SHP77 treated with DMSO at 0.1 percent for 48 hours (cell line): Measurements from ENCODE around the gene ZC2HC1B.
A peak's percentile ranks its signal among the peaks of the same experiment; 100 is the strongest.

Experiments
- DNase-seq: peaks from one replicate; lab custom pipeline; 2025; lab: John Stamatoyannopoulos, UW

The ZC2HC1B gene

DNA sequence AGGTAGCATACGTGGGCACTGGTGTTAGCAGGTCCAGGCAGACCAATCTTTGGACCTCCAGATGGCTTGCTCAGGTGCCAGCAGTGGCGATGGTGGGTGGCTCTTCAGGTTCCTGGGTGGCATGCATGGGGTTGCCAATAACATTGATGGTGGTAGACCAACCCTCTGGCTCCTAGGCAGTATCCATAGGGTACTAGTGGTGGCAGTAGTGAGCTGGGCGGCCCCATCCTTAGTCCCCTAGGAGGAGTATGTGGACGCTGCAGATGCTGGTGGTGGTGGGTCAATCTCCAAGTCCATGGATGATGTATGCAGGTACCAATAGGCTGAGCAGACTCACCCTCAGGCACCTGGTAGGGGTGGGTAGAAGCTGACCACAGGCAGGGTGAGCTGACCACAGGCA, 70.6 kb downstream of the ZC2HC1B start:
- DNase-seq: no peak

DNA sequence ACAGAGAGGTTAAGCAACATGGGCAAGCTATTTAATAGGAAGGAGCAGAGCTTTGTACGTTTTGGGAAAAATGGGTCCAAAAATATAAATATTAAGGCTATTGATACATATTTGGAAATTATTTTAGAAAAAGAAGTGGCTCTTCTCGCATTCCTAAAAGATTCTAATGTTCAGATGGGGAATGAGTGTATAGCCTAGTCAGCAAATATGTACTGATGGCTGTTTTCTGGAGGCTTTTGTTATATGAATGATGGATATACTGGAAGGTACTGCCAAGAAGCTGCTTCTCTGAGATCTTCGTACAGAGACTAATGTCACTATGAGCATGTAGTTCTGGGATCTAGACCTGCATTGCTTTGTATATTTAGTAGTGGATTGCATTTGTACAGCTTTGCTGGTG, 72.1 kb downstream of the ZC2HC1B start:
- DNase-seq: no peak

DNA sequence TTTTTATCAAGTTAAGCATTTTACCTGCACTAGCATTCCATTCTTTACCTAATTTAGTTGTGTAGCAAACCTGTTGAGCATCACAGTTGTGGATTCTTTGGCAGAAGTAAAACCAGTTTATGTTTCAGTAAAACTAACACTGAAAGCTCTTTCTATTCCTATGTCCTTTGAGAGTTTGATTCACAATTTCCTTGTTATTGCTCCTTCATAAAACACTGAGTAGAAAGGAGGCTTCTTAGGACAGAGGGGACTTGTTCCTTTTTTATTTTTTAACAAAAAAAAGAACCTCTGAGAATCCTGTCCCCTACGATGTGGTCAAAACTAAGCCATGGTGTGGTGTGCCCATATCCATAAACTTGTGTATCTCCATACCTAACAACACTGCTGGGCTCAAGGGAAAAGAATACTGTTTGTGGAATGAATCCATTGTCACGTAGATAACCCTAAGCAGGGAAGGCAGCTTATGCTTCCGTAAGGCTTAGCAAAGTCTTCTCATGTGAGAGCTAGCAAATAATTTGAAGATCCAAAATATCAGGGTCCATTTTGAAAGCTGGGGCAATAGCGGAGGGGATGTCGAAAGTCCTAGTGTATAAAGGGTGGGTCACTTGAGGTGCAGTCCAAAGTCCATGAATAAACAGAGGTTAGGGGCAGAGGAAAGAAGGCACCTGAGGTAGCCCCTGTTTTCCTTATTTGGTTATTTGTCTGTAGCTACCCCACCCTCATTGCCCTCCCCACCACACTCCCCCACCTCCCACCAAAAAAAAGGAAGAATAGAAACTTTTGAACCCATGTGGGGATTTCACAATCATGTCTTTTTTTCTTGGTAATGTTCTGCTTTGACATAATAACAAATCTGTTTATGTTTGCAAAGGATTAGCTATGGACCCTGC, 72.7 kb downstream of the ZC2HC1B start:
- no peak for DNase-seq

DNA sequence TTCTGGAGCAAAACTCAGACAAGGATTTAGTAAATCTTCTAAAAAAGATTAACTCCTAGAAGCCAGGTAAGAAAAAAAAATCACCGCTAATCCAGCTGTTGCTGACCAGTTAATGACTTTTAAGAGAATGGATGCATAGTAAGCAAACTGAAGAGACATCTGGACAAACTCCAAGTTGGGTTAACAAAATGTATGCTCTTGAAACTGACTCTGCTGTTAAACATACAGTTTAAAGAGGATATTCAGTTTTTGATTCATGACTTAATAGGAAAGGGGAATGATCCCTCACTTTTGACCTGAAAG, 73.3 kb downstream of the ZC2HC1B start:
- DNase-seq: no peak

DNA sequence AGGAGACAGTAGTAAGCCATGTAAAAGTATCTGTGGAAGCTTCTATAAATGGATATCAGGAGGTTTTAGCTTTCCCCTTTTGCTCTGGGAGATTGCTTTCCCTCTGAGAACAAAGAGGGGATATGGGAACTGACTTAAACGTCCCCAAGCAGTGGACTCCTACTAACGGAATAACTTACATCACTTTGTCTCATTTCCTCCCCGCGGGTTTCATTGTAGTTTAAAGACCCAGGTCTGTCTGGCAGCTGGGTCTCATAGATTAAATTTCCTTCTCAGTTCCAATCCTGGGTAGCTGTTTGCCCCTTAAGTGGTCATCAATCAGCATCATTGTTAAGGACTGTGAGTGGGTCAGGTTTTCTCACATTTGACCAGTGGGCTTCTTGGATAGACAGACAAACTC, 75.1 kb downstream of the ZC2HC1B start:
- no peak for DNase-seq

DNA sequence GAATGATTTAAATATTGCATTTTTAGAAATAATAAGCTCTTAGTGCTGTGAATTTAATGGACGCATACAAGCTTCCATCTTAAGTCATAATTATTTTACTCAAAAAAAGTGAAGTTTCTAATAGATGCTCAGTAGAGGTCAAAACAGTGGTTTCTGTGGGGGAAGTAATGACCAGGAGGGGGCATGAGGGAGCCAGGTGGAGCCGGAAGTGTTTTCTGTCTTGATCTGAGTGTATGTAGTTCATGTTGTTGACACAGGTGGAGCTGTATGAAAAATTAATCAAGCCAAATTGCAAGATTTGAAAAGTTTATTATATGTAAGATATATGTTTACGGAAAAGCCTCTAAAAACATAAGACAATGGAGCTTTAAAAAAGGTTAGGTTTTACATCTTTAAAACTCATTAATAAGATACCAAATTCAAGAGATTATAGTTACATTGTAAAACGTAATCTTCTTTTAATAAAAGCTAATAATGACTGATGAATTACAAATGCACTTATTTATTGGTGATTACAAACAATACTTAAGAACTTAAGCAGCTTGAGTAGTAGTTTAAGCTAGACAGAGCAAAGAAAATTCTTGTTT, 75.8 kb downstream of the ZC2HC1B start:
- DNase-seq: no peak

DNA sequence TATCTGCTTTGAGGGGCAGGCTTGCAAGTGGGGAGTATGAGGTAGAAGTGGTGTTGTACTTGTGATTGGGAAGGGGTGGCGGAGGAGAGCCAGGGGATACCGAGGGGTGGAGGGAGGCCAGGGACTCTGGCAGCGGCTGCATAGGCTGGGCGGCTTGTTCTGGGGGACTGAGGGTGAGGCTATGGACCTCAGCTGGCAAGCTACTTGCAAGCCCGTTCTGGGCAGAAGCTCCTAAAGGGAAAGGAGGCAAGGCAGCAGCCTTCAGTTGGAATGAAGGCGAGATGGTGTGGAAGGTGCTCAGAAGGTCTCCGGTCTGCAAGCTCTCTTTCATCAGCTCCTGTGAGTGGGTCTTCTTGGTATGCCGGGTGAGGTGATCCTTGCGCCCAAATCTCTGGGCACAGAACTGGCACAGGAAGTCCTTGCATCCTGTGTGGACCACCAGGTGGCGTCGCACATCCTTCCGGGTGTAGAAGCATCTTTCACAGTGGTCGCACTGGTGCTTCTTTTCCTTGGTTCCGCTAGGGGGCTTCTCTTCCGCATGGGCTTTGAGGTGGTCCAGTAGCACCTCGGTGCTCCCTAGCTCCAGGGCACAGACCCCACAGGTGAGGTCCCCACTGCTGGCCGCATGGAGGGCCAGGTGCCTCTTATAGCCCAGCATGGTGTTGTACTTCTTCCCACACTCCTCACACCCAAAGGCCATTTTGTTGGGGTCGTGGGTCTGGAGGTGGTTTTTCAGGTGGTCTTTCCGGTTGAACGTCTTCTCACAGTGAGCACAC, 77.8 kb downstream of the ZC2HC1B start:
- peak; percentile 4 for DNase-seq

DNA sequence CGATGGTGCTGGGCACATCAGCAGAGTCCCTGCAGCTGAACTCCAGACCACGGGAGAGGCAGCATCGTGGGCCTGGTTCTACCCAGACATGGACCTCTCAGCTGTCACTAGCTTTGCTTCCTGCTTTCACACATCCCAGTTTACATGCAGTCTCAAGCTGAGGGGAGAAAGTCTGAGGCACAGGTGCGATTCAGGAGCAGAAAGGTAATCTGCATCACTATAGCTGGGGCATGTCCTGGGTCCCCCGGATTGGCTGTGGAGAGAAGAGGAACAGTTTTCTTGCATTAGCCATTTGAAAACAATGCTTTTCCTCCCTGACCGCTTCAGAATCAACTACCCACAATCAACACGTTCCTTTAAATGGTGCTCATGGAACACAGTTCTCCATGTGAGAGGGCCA, 83.9 kb downstream of the ZC2HC1B start:
- DNase-seq: no peak

DNA sequence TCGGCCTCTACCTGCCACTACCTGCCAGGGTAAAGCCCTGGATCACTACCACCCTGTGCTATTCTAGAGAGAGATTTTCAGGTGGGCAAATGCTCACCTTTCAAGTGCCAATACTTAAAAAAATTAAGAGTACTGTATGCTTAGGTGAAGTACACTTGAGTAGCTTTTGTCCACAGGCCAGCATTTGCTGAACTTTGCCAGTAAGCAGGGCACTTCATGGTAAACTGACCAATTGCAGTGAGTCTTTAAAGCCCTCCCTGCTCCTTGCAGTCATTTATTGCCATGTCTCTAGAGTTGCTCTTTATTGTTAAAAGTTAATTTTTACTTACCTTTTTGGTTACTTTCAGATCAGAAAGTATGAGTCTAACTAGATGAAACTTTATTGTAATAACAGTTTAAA, 85.3 kb downstream of the ZC2HC1B start:
- DNase-seq: no peak

DNA sequence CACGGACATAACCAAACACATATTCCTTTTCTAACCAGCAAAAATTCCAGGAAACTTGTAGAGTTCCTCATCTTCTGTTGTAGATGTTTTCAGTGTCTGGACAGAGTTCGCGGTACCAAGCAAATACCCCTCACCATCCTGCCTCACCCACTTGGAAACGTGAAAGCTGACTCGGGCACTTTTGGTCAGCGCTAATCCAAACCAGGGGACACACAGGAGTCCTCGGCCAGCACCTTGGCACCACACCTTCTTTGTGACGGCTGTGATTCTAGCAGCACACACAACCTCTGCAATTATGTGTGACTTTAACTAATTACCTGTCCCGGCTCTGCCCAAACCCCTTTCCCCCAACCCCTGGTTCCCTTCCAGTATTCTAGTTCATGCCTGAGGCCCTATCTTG, 85.7 kb downstream of the ZC2HC1B start:
- DNase-seq: no peak

DNA sequence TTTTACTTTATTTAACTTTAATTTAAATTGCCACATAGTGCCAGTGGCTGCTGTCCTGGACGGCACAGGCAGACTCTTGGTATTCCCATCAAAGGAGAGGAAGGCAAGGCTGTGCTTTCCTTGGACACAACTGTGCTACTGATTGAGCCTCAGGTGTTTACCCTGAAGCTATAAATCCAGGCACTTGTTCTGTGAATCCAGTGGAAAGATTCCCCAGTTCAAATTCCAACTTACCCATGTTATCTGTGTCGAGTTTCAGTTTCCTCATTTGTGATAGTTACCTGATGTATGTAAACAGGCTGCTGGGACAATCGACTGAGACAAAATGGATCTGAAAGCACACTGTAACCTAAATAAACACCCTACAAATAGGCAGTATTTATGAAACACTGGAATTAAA, 86.6 kb downstream of the ZC2HC1B start:
- DNase-seq: no peak

DNA sequence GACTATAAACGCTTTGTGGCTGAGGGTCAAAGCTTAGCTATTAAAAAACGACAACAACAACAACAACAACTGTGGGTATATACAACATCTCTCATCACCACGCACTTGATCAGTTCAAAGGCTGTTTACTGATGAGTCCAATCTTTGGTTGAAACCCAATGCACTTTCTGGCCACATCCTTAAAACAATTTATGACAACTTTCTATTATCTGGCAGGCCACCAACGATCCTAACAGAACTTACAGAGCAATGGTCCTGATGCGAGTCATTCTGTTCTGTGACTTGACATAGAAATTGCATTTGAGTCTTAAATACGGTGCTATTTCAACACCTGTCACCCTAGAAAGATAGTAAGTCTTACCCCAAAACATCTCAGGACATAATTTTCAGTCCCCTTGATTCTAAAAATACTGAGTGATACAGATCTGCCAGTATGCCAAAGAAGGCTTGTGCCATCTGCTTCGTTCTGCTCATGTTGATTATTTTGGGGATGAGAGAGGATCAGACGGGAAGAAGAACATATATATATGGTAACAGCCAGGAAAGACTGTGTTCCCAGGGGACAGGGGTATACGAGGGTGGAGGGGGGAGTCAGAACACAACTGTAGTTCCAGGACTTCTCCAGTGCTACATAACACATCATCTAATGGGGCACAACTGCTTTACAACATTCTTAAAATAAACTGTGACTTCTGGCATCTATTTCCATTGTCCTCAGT, 87.9 kb downstream of the ZC2HC1B start:
- DNase-seq: no peak

DNA sequence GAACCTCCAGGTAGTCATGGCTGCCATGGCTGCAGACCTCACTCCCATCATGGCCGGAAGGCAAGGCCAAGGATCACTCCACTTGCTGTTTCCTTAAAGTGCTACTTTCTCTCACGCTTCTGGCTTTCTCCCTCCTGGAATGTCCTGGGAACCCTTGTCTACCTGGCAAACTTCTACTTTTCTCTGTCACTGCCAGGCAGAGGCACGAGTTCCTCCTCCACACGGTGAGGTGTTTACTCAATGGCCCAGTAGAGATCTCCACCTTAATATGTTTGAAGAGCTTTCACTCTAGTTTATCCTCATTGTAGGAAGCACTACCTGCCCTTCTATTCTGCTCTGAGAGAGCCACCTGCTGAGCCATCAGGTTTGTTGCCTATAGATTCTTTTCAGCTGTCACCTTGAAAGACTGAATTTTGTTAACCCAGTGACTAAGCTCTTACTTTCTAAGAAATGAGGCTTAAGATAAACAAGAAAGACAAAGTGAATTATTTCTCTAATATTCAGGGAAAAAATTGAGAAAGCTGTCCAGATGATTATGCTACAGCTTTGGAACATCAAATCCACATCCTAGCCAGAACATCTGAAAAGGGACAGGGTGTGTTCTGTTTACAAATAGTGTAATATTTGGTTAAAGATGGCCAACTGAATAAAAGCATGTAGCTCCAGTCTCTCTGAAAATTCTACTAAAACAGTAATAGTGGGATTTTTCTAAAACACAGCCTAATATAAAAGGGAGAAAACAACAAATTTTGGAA, 88.8 kb downstream of the ZC2HC1B start:
- DNase-seq: no peak

DNA sequence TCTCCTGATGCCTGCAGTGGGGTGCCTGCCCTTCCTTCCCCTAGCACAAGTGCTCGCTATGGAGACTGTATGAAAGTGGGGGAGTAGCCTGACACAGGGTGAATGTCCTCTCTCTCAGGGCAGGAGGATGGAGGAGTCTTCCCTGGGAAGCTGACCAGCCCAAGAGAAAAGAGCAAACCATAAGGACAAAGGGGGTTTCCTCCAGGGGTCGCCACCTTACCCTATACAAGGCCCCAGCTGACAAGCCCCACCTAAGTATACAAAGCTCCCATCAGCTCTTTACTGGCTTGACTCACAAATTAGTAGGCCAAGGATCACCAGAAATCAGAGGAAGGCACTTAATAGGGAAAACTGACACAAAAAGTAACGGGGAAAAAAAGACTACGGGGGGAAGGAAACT, 89.6 kb downstream of the ZC2HC1B start:
- DNase-seq: no peak

DNA sequence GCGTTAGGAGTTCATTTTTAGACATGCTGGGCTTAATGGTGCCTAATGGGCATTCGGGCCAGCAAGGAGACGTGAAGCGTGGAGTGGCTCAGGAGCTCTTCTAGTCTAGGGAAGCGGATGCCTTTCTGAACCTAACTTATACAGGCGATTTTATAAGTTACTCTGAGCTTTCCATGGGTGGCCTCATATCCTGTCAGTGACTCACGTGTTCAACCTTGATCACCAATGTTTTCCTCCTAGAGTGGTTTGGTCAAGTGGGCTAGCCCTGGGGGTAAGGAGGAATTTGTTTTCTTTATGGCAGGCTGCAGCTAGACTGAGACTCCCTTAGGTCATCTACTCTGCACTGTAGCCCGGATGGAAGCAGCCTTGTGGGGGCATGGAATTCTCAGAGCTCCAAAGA, 91.7 kb downstream of the ZC2HC1B start:
- no peak for DNase-seq

DNA sequence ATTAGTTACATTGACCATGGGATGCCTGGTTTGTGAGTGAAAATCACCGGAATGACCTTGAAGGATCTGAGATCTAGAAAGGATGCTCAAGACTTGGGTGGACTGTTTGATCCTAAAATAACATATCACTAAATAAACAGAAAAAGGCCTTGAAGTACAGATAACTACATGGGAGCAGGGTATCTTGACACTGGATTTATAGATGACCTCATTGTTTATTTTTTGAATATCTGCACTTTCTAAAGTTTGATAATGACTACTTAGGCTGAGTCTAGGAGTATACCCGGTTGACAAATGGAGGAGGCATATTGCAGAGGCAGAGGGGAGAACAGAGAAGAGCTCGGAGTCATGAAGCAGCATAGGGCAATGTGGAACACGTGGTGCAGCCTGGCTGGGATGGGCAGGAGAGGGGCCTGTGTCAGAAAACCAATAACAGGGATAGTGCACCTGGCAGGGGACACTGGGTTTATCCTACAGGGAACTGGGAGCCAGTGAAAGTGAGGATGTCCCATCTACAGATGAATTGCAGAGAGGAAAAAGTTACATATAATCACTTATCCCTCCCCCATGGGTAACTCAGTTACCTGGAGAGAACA, 93.5 kb downstream of the ZC2HC1B start:
- no peak for DNase-seq

DNA sequence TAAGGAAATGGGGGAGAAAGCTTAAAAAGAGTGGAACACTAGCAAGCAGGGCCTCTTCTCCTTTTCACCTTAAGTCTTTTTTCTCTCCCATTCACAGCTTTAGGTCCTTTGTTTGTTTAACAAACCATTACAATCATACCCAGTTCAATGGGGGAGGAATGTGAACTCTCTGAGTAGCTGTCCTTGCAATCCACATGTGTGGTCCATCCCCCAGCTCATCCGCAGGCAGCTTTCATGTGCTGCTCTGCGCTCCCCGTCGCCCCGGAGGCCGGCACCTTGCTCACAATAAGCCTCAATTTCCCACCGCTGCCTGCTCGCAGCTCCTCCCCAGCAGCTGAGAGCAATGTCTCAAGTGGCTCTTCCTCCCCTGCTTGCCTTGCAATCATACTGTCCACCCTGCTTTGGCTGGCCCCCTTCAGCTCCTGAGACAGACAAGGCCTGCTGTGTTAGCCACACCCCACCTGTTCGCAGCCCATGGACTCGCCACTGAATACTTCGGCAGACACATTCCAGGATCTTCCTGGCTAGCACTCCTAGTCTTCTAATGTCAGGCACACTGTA, 94.6 kb downstream of the ZC2HC1B start:
- DNase-seq: no peak

DNA sequence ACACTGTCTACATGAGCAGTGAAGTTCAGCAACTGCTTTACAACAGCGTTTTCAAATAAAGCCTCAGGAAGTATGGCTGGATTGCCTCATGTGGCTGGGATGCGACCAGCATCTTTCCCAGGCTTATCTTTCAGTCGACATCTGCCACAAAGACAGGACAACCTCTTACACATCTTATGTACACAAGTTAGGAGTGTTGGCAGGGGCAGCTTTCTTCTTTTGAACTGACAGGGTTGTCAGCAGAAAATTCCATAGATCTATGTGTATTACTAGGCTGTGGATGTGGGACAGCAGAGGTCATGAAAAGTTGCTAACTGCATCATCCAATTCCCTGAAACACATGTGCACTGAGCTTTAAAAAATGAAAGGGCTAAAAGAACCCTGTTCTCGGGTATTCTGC, 95.7 kb downstream of the ZC2HC1B start:
- no peak for DNase-seq

DNA sequence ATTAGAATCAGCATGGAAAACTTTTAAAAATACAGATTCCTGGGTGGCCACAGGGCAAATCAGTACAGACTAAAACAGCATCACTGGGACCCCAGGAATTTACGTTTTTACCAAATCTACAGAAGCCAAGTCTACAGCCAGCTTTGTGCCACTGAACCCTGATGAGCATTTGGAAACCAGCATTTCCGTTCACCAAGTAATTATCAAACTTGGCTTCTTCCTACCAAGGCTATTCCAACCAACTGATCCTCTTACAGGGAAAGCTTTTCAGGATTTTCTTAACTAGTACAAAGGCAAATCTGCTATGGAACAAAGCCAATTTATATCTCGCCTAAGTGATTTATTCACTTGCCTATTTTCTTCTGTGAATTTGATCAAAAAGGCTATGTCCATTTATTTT, 96.8 kb downstream of the ZC2HC1B start:
- DNase-seq: no peak

DNA sequence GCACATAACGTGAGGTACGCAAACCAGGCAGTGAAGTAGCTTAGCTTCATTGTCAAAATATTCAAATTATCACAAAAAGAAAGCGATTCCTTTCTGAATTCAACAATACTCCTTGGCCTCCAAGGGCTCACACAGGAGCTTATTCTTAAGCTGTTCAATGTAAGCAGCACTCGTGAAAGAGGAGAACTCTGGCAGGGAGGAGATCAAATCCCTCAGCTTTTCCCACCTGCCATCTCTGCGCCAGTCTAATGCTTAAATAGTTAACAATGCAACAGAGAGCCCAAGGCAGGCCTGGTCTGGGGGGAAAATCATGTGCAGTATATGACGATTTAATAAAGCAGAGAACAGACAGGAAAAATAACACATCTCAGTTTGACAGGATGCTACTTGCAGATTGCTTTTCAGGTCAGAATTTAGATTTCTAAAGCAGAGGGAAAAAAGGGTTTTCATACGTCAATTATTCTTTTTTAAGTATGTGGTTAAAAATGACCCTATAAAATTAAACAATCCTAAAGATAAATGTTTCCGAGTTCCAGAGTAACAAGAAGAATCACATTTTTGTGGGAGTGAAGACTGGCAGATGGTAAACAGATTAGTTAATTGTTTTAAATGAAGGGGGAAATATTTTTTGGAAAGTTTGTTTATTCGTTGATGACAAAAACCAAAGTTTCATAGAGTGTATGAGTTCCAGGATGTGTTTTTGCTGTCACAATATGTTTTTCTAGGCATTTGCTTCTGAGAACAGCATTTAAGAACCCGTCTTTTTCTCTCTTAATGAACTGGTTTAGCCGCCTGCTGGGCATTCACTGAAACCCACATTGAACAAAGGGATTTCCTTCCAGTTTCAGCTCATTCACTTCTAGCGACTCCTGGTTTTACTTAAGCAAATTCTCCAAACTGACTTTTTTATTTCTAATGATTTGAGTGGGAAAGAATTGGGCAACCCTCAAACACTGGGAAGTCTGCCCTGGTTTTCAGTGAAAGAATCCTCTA, 97.9 kb downstream of the ZC2HC1B start:
- DNase-seq: no peak
